Right cardiac atrium (tissue), 5 donors: ENCODE data around the gene MBOAT1. TPM values are rescaled to one million over a fixed set of nuclear protein-coding genes. Genes with fewer than 3 reads are reported as not detected.

Experiments
- ATAC-seq, 2 donors: fragments of 200-7000 bp; cut with Tn5 transposase; one replicate each; pipeline versions ENCODE4 v1.8.0 to v1.9.1; 2020; ENCODE audit warnings: moderate library complexity in 2 of 2, mild to moderate bottlenecking in 1 of 2
- DNase-seq, 3 donors: peaks; one replicate each; pipeline ENCODE4 v3.0.0-alpha.2; 2020
- H3K27ac ChIP-seq: one replicate; pipeline ENCODE4 v1.5.1; 2013; ENCODE audit warnings: mild to moderate bottlenecking, low read length, control low read depth, moderate library complexity
- H3K27me3 ChIP-seq: one replicate; pipeline ENCODE4 v1.6.1; 2013; ENCODE audit not compliant: control insufficient read depth, insufficient read depth
- H3K4me1 ChIP-seq: one replicate; pipeline ENCODE4 v1.6.1; 2013; ENCODE audit warnings: low read length; ENCODE audit not compliant: control insufficient read depth, insufficient read depth
- H3K4me3 ChIP-seq: one replicate; pipeline ENCODE4 v1.5.1; 2013; ENCODE audit warnings: low read length, control low read depth
- H3K9me3 ChIP-seq: one replicate; pipeline ENCODE4 v1.6.1; 2013; ENCODE audit warnings: low read length; ENCODE audit not compliant: control insufficient read depth
- WGBS: extraction: QIAGEN DNeasy Blood & Tissue Kit; methylation state at CpG from one replicate; pipeline ENCODE4 v1.1.7; 2013; 5-methylcytosine and 5-hydroxymethylcytosine counted together
- intact Hi-C, 4 donors: fragments of 100-400 bp; cut with DNase I; formaldehyde crosslinking; loops; one replicate each; pipeline versions ENCODE4 v1.11.0 to v1.14.0; 2022 to 2023
- polyA plus RNA-seq: library from polyadenylated mRNA; stranded (reverse); fragments of 200-250 nt; gene quantifications from one replicate; pipeline ENCODE4 v1.2.3, GENCODE V29; 2013
- total RNA-seq, 4 donors: library from RNA; stranded (reverse); fragmentation: NEBNext Ultra II Directional; extraction: Animal tissue kit (Norgen Biotek cat#: 25700); gene quantifications; one replicate each; pipeline ENCODE4 v1.2.1, GENCODE V29; 2021
- donor health status: healthy with polysubstance abuse.
- donor health status: DM: no; HTN: yes; CAD: no.
- donor health status: DM: no; HTN: no; CAD: no.
- donor health status: DM: no; HTN: yes; CAD: no; lungs with severe emphysema.
- donor health status: DM: yes; HTN: yes; CAD: no.

MBOAT1 gene
- total and polyA plus RNA-seq, 5 donors, result 3.0 to 9.2 (median 6.6) TPM

DNA sequence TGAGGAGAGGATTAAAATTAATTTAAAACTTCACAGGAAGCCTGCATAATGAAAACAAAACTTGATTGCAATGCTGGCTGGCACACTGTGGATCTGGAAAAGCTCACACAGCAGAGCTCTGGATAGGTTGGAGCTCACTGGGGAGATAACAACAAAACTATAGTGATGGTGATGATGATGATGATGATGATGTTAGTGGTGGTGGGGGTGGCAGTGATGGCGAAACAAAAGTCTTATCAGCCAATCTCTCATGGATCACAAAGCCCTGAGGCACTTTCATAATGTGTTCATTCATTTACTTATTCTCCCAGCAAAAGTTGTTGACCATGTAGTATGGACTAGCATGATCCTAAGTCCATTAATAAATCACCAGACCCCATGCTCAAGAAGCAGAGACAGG lies 152.0 kb downstream of the MBOAT1 start:
- Histone ChIP-seq H3K27ac (no peak overlapping the region), H3K4me1 (no peaks in the 10 kb centered on the region), H3K9me3 (no peaks in the 10 kb centered on the region), H3K4me3 (no peak overlapping the region), H3K27me3 (no peaks in the 10 kb centered on the region)
- ATAC-seq (no peak), DNase-seq (no peak)
- intact Hi-C loops, result no loop called here
- whole genome bisulfite sequencing, result 90% methylated on average over 1 of the region's 1 CpG

DNA sequence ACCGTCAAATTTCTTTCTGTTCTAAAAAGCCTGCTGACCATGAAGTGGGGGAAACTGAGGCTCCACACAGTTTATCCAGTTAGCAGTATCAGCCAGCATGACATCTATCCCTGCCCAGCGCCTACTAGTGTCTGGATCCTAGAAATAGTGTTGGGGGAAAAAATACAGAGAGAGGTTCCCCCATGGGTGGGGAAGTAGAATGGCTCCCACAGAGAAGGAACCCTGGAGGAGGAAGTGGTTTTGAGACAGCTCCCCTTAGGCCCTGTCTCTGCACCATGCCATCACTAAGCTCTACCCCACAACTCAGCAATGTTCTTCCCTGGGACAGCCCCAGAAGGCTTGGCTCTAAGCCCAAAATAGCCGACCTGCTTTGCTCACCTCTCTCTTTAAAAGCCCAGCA lies 153.4 kb downstream of the MBOAT1 start:
- intact Hi-C loops, result loop anchor here in 3 of 4 donors (5.0 to 10.0 kb wide), 3 partner anchors 1314 to 1462 kb away; no protein-coding TSS in a partner anchor
- no peaks in the 10 kb centered on the region for H3K4me1 ChIP-seq
- no peak overlapping the region for H3K4me3 ChIP-seq
- no peak for DNase-seq
- no peak for ATAC-seq
- no peaks in the 10 kb centered on the region for H3K27me3 ChIP-seq
- no peak overlapping the region for H3K27ac ChIP-seq
- 72% methylated on average over 3 of the region's 3 CpGs for WGBS
- H3K9me3 ChIP-seq, result no peaks in the 10 kb centered on the region

DNA sequence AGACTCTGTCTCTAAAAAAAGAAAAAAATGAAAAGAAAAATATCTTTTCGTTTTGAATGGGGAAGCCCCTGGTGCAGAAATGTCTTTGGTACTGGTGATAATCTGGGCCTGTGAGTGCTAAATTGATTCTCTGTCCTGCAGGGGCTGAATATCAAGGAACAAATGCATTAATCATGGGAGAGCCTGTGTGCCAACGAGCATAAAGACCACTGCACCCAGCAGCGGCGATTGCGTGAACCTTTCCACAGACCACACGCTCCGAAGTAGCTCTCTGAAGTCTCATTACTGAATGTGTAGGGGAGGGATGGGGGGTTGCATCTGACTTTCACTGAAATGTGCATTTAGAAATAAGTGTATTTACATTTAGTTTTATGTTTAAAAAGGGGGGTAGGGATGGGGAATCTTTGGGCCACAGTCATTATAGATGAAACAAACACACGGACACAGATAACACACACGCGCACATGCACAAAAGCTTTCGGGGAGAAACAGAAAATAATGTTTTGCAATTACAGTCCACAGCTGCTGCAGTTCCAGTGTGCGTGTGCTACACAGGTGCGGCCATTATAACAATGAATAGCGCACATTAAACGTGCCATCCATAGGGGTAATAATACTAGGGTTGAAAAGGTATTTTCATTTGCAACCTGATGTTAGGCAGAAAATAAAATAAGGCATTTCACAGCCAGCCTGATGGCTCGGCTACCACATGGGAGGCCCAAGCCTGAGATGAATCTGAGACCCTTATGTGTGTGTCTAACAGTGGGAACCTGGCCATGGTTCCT lies 154.0 kb downstream of the MBOAT1 start:
- Histone ChIP-seq H3K9me3 (no peaks in the 10 kb centered on the region), H3K27me3 (no peaks in the 10 kb centered on the region), H3K27ac (no peak overlapping the region), H3K4me1 (no peaks in the 10 kb centered on the region), H3K4me3 (no peak overlapping the region)
- DNase-seq, result no peak
- intact Hi-C loops, result loop anchor here in 3 of 4 donors (5.0 to 10.0 kb wide), 3 partner anchors 1314 to 1461 kb away; no protein-coding TSS in a partner anchor
- ATAC-seq, result no peak
- WGBS, result 88% methylated on average over 16 of the region's 16 CpGs

DNA sequence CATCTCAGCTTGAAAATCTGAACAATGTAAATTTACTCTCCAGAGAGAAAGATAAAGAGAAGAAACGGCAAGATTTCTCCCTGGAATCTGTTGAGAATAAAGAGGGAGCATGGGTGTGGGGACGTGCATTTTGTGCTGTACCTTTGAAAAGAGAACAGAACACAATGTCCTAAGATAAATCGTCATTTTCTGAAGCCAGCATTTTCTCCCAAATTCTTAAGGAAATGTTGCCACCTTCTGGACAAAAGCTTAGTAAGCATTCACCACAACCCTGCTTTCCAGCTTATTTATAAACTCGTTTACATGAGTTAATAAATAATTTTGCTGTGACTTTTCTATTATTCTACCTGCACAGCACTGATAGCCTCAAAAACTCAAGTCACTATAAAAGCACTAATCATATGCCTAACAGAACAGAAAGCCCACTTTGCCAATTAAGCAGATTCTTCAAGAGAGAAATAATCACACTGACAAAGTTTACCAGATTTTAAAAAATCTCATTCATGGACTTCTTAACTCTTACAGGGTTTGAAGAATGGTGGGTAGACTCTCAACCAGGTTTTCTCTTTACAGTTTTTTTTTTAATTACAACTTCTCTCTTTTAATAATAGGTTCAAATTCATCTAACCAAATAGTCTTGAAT lies 155.8 kb downstream of the MBOAT1 start:
- intact Hi-C loops, result loop anchor here in 3 of 4 donors (5.0 to 10.0 kb wide), 3 partner anchors 1312 to 1459 kb away; no protein-coding TSS in a partner anchor
- ATAC-seq (peak in 1 of 2 donors; percentile 71), DNase-seq (no peak)
- Histone ChIP-seq H3K27ac (no peak overlapping the region), H3K27me3 (no peaks in the 10 kb centered on the region), H3K4me1 (no peaks in the 10 kb centered on the region), H3K9me3 (no peaks in the 10 kb centered on the region), H3K4me3 (no peak overlapping the region)
- WGBS, result 3% methylated on average over 4 of the region's 4 CpGs

DNA sequence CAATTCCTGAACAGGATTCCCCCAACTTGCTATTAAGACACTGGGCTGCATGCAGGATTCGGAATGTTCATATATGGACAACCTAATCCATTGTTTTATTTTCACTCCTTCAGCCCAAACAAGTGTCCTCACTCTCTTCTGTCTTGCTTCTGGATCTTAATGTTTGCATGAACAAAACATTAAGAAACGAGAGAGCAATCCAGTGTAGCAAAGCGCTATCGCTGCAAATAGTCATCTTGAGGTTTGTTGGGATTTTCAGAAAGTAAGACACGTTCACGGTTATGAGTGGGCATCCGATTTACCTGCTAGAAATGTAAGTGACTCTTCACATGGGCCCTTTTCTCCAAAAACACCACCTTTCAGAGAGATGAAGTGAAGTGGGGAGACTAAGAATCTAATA lies 156.4 kb downstream of the MBOAT1 start:
- Histone ChIP-seq H3K4me3 (no peak overlapping the region), H3K27me3 (no peaks in the 10 kb centered on the region), H3K9me3 (no peaks in the 10 kb centered on the region), H3K27ac (no peak overlapping the region), H3K4me1 (no peaks in the 10 kb centered on the region)
- no peak for DNase-seq
- intact Hi-C loops, result loop anchor here in 3 of 4 donors (5.0 to 10.0 kb wide), 3 partner anchors 1311 to 1459 kb away; no protein-coding TSS in a partner anchor
- WGBS, result 83% methylated on average over 7 of the region's 7 CpGs
- ATAC-seq, result no peak

Other genes starting within 250 kb of the MBOAT1 start
- 10 to 100 TPM in 1 of 4 donors, 1 to 10 TPM in 3; 6.1 to 10.1 (median 7.8) TPM for gene E2F3, start 189.4 kb upstream of the MBOAT1 start, total RNA-seq
- gene E2F3, start 189.4 kb upstream of the MBOAT1 start, polyA plus RNA-seq, result 3.9 TPM